SKM-1 (cell line): Measurements from ENCODE around the gene FAM163B.
"Not testable (repeated sequence)": the region's sequence is repeated elsewhere in the genome, so short reads cannot be mapped to it uniquely, and the experiment has no call there.

ENCODE experiments used
- DNase-seq: peaks from one replicate; lab custom pipeline; 2025; ENCODE audit not compliant: unreplicated experiment; lab: John Stamatoyannopoulos, UW

The FAM163B gene

DNA sequence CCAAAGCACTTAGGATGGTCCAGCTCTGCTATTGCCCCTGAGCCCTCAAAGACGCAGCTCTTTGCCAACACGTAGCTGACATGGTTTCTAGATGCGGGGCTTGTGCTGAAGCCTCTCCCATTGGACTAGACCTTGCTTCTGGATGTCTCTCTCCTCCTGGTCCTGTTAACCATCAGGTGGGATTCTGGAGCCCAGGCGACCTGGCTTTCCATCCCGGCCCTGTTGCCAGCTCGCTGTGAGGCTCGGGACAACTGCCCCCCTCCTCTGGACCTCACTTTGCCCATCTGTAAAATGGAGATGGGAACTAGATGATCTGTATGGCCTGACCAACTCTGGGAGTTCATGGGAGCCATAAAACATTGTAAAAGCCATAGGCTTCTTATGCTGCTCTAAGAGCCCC is 31.0 kb upstream of the FAM163B start:
- no peak for DNase-seq

DNA sequence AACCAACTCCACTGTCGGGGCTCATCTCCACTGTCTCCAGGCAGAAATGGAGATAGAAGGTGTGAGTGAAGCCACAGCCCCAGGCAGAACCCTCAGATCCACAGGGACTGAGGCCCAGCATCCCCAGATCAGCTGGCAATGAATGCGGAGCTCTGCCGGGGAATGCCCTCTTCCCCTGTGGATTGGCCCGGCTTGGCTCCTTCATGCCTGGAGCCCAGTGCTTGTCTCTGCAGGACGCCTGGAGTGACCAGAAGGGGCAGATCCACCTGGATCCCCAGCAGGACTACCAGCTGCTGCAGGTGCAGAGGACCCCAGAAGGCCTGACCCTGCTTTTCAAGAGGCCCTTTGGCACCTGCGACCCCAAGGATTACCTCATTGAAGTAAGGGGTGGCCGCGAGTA is 30.4 kb upstream of the FAM163B start:
- DNase-seq = no peak

DNA sequence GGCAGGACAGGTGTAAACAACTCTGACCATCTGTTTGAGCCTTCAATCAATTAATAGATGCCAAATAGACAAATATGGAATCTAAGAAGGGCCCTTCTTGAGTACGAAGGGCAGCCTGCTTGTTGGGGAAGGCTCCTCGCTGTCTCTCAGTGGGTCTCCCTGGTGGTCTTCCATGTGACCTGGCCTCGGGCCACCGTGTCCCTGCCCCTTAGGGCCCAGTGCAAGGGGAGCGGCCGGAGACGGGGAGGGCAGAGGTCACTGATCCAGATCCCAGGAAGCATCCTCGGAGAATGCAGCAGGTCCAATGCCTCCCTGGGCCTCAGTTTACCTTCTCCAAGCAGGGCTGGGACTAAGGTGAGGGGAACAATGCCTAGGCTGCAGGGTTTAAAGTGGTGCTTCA is 29.5 kb upstream of the FAM163B start:
- DNase-seq = no peak

DNA sequence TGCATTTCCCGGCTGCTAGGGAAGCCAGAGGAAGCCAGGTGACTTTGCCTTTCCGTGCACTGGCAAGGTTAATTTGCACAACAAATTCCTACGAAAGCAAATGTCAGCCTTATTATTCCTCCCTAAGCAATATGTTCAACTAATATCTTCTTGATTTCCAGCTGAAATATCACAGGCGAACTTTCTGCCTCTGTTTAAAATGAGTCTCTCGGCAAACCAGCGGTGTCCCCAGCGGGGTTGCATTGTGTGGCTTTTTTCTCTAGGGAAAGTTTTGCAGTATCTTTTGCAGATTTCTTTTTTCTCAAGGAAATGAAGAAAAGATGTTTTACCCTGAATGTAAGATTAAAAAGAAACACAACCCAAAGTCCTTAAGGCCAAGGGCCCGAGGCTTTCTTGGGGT is 28.9 kb upstream of the FAM163B start:
- no peak for DNase-seq

GRCh38 chr9:133637451-133638055 is 28.4 kb upstream of the FAM163B start:
- DNase-seq = no peak

GRCh38 chr9:133636902-133637301 is 27.7 kb upstream of the FAM163B start:
- DNase-seq = no peak

DNA sequence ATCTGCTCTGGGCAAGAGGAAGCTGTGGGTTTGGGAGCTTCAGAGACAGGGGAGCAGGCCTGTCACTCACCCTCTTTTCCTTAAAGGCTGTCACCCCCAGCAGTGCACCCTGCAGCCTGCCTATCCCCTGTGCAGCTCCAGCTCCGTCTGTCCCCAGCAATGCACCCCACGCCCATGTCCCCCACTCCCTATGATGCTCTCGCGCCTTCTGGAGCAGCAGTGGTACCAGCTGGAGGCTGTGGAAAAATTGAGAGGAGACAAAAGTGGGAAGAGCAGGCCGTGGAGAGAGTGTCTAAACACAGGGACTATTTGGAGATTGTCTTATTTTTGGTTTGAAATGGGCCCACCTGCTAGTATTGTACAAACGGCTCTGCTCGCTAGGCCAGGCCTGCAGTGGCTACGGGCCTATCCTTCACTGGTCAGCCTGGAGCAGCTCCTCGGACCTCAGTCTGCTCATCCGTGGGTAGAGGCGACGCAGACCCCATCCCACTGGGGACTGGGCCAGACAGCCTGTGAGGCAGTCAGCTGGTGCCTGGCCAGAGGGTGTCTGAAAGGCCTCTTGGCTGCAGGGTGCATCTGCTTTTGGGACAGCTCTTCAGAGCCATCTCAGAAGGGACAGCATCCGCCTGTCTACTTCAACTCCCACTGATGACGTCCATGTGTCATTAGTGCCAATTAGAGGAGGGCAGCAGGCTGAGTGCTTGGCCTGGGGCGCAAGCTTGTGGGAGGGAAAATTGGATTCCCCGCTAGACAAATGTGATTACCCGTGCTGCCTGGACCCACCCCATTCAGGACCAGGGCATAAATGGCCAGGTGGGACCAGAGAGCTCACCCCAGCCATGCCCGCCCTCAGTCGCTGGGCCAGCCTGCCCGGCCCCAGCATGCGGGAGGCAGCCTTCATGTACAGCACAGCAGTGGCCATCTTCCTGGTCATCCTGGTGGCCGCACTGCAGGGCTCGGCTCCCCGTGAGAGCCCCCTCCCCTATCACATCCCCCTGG is 26.6 kb upstream of the FAM163B start, which contains the start of gene DBH:
Gene DBH, plus strand, starts transcription at position 831 of the 999 bp plus-strand sequence. Its CDS starts 9 bp downstream, at position 840.
- DNase-seq = no peak

- DNase-seq = no peak
Measured at GRCh38 chr9:133635098-133635497, 25.9 kb upstream of the FAM163B start.

DNA sequence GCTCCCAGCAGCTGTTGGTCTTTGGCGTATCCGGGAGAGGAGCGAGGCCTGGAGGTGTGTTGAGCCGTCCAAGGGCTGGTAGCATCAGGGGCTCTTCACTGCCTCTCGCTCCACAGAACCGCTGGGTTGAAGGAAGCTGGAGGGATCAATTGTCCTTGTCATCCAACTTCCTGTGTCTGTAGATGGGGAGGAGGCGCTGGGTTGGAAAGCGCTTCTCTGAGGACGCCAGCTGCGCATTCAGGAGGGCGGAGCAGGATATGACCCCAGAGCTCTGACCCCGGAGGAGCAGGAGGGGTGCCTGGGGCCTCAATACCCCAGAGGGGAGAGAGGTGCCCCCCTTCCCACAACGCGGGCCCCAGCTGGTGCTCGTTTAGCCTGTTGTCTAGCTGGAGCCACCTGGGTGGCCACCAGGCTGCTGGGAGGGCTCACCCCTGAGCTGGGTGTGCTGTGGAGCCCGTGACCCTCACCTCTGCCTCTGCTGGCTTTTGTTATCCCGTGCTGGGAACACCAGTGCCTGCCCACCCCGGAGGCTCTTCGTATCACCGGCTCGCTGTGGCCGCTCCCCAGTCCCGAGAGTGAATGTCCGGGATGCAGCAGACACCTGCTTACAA is 25.0 kb upstream of the FAM163B start:
- DNase-seq = no peak

- DNase-seq = no peak
Measured at GRCh38 chr9:133633681-133634080, 24.5 kb upstream of the FAM163B start.

DNA sequence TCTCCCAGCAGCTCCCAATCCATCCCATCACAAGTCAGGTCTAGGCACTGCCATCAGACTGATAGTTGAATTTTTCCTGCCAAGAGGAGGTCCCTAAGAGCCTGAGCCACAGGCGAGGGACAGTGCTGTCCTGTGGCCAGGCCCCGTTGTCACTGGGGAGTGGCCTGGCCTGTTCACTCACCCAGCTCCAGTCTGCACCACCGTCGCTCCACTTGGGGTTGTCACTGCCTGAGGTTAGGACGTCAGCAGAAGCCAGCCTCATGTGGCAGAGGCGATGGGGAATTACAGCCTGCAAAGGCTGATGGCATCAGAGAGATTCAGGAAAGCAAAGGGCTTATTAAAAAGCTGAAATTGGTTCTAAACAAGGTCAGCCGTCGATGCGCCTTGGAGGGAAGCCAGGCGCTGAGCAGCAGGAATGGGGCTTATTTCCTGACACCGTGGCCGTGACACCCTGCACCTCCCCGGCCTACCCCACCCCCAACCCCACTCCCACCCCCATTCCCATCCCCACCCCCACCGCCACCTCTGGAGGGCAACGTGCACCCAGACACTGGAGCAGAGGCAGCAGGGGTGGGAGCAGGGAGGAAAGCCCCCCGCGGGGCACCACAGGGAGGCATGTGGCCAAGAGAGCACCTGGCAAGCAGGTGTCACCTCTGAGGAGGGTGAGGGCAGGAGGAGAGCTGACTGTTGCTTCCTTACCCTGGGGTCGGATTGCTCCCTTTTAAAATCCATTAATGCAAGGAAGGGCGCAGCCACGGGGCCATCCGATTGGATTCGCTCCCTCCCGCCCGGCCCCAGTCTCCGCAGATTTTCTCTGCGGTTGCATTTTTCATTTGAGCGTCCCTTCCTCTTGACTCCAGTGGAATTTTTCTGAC is 23.9 kb upstream of the FAM163B start:
- no peak for DNase-seq

DNA sequence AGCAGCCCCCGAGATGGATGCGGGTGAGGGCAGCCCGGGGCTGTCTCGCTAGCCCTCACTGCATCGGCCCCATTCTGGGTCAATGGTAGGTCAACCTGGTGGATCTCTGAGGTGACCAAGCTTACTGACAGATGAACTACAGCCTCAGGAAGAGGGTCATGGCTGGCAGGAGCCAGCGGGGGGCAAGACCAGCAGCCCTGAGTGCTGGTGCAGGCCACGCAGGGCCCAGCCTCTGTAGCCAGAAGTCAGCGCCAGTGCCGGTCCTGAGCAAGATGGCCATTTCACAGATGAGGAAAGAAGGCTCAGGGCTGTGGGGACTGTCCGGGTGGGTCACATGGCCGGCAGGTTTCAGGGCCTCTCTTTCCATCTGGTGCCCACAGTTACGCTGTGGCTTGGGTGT is 21.9 kb upstream of the FAM163B start:
- DNase-seq = no peak

- DNase-seq = no peak
Measured at GRCh38 chr9:133629221-133630110, 20.3 kb upstream of the FAM163B start.

GRCh38 chr9:133628766-133629165 is 19.6 kb upstream of the FAM163B start:
- no peak for DNase-seq

- no peak for DNase-seq
Measured at GRCh38 chr9:133627341-133627740, 18.2 kb upstream of the FAM163B start.

DNA sequence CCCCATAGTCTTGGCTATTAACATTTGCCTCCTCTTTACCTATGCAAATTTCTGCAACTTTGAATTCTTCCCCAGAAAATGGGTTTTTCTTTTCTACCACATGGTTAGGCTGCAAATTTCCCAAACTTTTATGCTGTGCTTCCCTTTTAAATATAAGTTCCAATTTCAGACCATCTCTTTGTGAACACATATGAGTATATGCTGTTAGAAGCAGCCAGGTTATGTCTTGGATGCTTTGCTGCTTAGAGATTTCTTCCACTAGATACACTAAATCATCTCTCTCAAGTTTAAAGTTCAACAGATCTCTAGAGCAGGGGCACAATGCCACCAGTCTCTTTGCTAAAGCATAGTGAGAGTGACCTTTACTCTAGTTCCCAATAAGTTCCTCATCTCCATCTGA is 16.8 kb upstream of the FAM163B start:
- not testable (repeated sequence) for DNase-seq

DNA sequence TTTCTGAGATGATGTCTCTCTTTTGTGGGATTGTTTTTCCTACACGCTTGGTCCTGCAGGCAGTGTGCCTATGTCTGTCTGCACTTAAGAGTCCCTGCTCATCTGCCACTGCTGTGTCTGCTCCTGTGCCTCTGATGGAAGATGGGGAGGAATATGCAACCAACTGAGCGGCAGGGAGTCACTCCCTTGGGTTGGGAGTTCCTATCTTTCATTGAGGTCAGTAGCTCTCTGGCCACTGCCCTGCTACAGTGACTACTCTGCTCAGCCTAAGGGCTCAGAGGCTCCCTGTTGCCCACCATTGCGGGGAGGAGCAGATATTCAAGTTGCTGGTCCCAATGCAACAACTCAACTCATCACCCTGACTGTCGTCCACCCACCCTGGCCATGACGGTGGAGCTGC is 13.4 kb upstream of the FAM163B start:
- DNase-seq = no peak

- no peak for DNase-seq
Measured at GRCh38 chr9:133621725-133622267, 12.6 kb upstream of the FAM163B start.

DNA sequence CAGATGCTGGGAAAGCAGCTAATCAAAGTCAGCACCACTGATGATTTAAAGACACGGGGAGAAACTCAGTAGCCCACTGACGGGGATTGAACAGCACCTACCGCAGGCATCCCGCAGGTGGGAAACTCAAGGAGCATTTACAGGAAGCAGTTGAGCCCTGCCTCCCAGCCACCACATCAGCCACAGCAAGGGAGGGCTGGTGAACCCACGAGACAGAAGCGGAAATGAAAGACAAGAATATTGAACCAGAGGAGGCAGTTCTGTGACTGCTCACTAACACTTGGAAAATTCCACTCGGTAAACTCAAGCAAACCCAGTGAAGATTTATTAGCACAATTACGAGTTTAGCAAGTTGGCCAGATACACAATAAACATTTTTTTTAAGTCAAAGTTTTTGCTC is 10.6 kb upstream of the FAM163B start:
- no peak for DNase-seq

DNA sequence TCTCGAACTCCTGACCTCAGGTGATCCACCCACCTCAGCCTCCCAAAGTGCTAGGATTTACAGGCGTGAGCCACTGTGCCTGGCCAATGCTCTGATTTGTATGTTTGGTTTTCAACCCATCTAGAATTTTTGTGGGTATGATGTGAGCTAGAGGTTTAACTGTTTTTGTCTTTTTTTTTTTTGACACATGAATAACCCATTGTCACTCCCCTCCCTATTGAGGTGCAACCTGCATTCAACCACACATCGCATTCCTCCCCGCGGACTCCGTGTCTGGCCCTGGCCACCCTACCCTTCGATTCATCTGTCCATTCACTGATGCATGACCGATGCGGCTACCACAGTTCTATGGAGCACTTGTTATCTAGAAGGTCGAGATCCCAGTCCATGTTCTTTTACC is 9.5 kb upstream of the FAM163B start:
- DNase-seq = no peak
